Body of pancreas (tissue), 4 donors: Measurements from ENCODE around the gene ABCA1. TPM values are rescaled to one million over a fixed set of nuclear protein-coding genes. Genes with fewer than 3 reads are reported as not detected.

Experiments
- ATAC-seq: fragments of 150-250 bp; one replicate; pipeline ENCODE4 v1.9.1; 2016
- DNase-seq, 4 donors: peaks; one replicate each; pipeline ENCODE4 v3.0.0-alpha.2; 2019
- H3K27ac ChIP-seq, 4 donors: fragments of 200-600 bp; sonication (generic); 1 replicate in 3 of 4; 2 replicates in 1 of 4; pipeline versions ENCODE4 v1.5.1 to v1.6.1; 2016 to 2019; ENCODE audit warnings: mild to moderate bottlenecking in 1 of 4, mixed read lengths in 1 of 4, moderate library complexity in 1 of 4
- H3K27me3 ChIP-seq, 2 donors: fragments of 200-600 bp; sonication (generic); one replicate each; pipeline ENCODE4 v1.6.0; 2016; ENCODE audit warnings: mild to moderate bottlenecking in 1 of 2
- H3K36me3 ChIP-seq, 2 donors: fragments of 200-600 bp; sonication (generic); replicated peaks in 1 of 2; 2 replicates each; pipeline ENCODE4 v1.5.1; 2016; ENCODE audit warnings: low read depth in 2 of 2; ENCODE audit not compliant: insufficient read depth in 1 of 2
- H3K4me1 ChIP-seq: fragments of 200-600 bp; sonication (generic); one replicate; pipeline ENCODE4 v1.6.0; 2016
- H3K4me3 ChIP-seq, 2 donors: fragments of 200-600 bp; sonication (generic); 1 replicate in 1 of 2; 2 replicates in 1 of 2; pipeline ENCODE4 v1.5.1; 2016 to 2019
- H3K9me3 ChIP-seq, 3 donors: fragments of 200-600 bp; sonication (generic); 1 replicate in 2 of 3; 2 replicates in 1 of 3; pipeline ENCODE4 v1.5.1; 2016
- CTCF ChIP-seq, 7 experiments: fragments of 450-650 bp in 4 of 7; fragments of 200-600 bp in 3 of 7; sonication (generic) in 3 of 7; IDR thresholded peaks; one replicate each; pipeline ENCODE4 v1.5.1; 2016 to 2019; ENCODE audit warnings: antibody characterized with exemption in 7 of 7
- POLR2A ChIP-seq, 3 donors: fragments of 450-650 bp; IDR thresholded peaks; one replicate each; pipeline ENCODE4 v1.6.1; 2016; ENCODE audit warnings: antibody characterized with exemption in 3 of 3, mild to moderate bottlenecking in 2 of 3
- WGBS, 2 donors: methylation state at CpG; one replicate each; pipeline ENCODE4 v1.1.5; 2017; 5-methylcytosine and 5-hydroxymethylcytosine counted together
- intact Hi-C: fragments of 100-400 bp; cut with DNase I; formaldehyde crosslinking; loops from one replicate; pipeline ENCODE4 v1.15.1; 2023
- total RNA-seq, 2 donors: library from RNA; depleted of rRNA; stranded (reverse); fragments of >200 nt; gene quantifications; one replicate each; pipeline ENCODE4 v1.1.0, GENCODE V29; 2016

Gene ABCA1
- total RNA-seq, 2 donors from 2014 or later = 18.1 to 18.9 TPM

GRCh38 chr9:104747565-104748358 is 180.2 kb downstream of the ABCA1 start, which contains the start of gene NIPSNAP3A:
Gene NIPSNAP3A, plus strand, starts transcription at chr9:104747683. Its CDS starts 110 bp downstream, at chr9:104747793.
- peak within 1 kb of the TSS; percentile 58 to 69 for H3K4me3 ChIP-seq
- intact Hi-C loops = no loop called here
- peaks cover 0 to 2% of the 10 kb centered on the region in 2 donors for H3K36me3 ChIP-seq
- 0% methylated on average over 23 to 70 of the region's 71 CpGs for WGBS, 2 donors
- DNase-seq = peak; percentile 83 to 88 (median 86)
- no peaks in the 10 kb centered on the region for H3K27me3 ChIP-seq
- H3K27ac ChIP-seq = peak within 1 kb of the TSS; percentile 84 to 94 (median 88)
- peaks cover 5% of the 10 kb centered on the region for H3K4me1 ChIP-seq
- TF ChIP-seq POLR2A (IDR thresholded peaks at IDR 0.05) (peak; percentile 60 to 74 (median 74)), CTCF (IDR thresholded peaks at IDR 0.05) (no peak)
- ATAC-seq = peak; percentile 89
- no peaks in the 10 kb centered on the region for H3K9me3 ChIP-seq

DNA sequence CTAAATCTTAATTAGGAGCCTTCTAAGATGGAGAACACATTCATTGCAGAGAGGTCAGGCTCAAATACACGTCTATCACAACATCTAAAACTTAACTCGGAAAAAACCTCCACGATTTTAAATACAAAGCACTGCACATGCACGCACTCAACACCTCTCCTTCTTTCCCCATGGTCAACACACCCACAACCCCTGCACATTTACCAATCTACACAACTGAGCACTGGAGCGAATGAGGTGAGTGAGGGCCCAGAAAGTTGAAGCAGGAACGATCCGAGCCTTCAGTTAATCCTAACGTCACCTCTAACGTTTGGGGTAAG is 180.8 kb downstream of the ABCA1 start:
- Histone ChIP-seq H3K27ac (peak overlapping the region; percentile 84 to 94 (median 88)), H3K4me3 (peak overlapping the region; percentile 58 to 69), H3K9me3 (no peaks in the 10 kb centered on the region), H3K27me3 (no peaks in the 10 kb centered on the region), H3K36me3 (no peaks in the 10 kb centered on the region), H3K4me1 (peaks cover 5% of the 10 kb centered on the region)
- DNase-seq = no peak
- ATAC-seq = peak; percentile 34
- TF ChIP-seq POLR2A (IDR thresholded peaks at IDR 0.05) (no peak), CTCF (IDR thresholded peaks at IDR 0.05) (no peak)
- 0 to 1% methylated on average over 9 of the region's 9 CpGs for whole genome bisulfite sequencing, 2 donors
- intact Hi-C loops = no loop called here

- H3K9me3 ChIP-seq = no peaks in the 10 kb centered on the region
- DNase-seq (no peak), ATAC-seq (no peak)
- peak overlapping the region; percentile 84 to 94 (median 88) for H3K27ac ChIP-seq
- H3K4me1 ChIP-seq = peaks cover 5% of the 10 kb centered on the region
- 0 to 3% methylated on average over 1 of the region's 1 CpG for WGBS, 2 donors
- TF ChIP-seq POLR2A (IDR thresholded peaks at IDR 0.05) = no peak
- no peak for TF ChIP-seq CTCF (IDR thresholded peaks at IDR 0.05)
- H3K27me3 ChIP-seq = no peaks in the 10 kb centered on the region
- no peaks in the 10 kb centered on the region for H3K36me3 ChIP-seq
- intact Hi-C loops = no loop called here
- H3K4me3 ChIP-seq = peak overlapping the region; percentile 58 to 69
These were observed 181.2 kb downstream of the ABCA1 start for GRCh38 chr9:104746798-104747197.

- Histone ChIP-seq H3K27ac (no peak overlapping the region), H3K4me1 (peaks cover 5% of the 10 kb centered on the region), H3K4me3 (no peak overlapping the region), H3K27me3 (no peaks in the 10 kb centered on the region), H3K9me3 (no peaks in the 10 kb centered on the region), H3K36me3 (no peaks in the 10 kb centered on the region)
- DNase-seq (no peak), ATAC-seq (no peak)
- WGBS, 2 donors = 30 to 31% methylated on average over 2 of the region's 2 CpGs
- intact Hi-C loops = no loop called here
- TF ChIP-seq CTCF (IDR thresholded peaks at IDR 0.05) (no peak), POLR2A (IDR thresholded peaks at IDR 0.05) (no peak)
These were observed 181.7 kb downstream of the ABCA1 start for GRCh38 chr9:104746285-104746684.

- DNase-seq = no peak
- H3K4me3 ChIP-seq = no peak overlapping the region
- WGBS, 2 donors = 34 to 41% methylated on average over 1 of the region's 1 CpG
- H3K27me3 ChIP-seq = no peaks in the 10 kb centered on the region
- H3K4me1 ChIP-seq = peaks cover 5% of the 10 kb centered on the region
- intact Hi-C loops = no loop called here
- no peaks in the 10 kb centered on the region for H3K36me3 ChIP-seq
- H3K9me3 ChIP-seq = no peaks in the 10 kb centered on the region
- H3K27ac ChIP-seq = no peak overlapping the region
- TF ChIP-seq CTCF (IDR thresholded peaks at IDR 0.05) (no peak), POLR2A (IDR thresholded peaks at IDR 0.05) (no peak)
- no peak for ATAC-seq
These were observed 182.1 kb downstream of the ABCA1 start for GRCh38 chr9:104745852-104746251.
